IMR-90 (cell line): ENCODE data around the gene AP4S1. TPM values are rescaled to one million over a fixed set of nuclear protein-coding genes. Genes with fewer than 3 reads are reported as not detected.

Source experiments
- ATAC-seq: fragments of 200-7000 bp; cut with Tn5 transposase; 2 replicates; pipeline ENCODE4 v1.9.1; 2020; ENCODE audit warnings: low read depth, mild to moderate bottlenecking, moderate library complexity
- BruUV-seq: library from RNA; stranded (reverse); fragments of 400-500 nt; replicated peaks from 2 replicates; lab custom pipeline; 2021; lab: Mats Ljungman, UMichigan
- CTCF ChIA-PET: fragments of 300-600 bp; formaldehyde crosslinking; extraction: SDS; loops from one replicate; lab custom pipeline; 2021; ENCODE audit warnings: antibody characterized with exemption; lab: Yijun Ruan, JAX
- POLR2A ChIA-PET: fragments of 300-600 bp; sonication (Branson Sonifier 250); formaldehyde crosslinking; loops from one replicate; lab custom pipeline; 2022; ENCODE audit warnings: antibody characterized with exemption; ENCODE audit not compliant: unreplicated experiment; lab: Charles Lee
- DNase-seq: peaks from one replicate; pipeline ENCODE4 v3.0.0; 2013
- H2AFZ ChIP-seq: replicated peaks from 2 replicates; pipeline ENCODE3; 2013; ENCODE audit warnings: low read length, mild to moderate bottlenecking; ENCODE audit not compliant: poor library complexity
- H2AK5ac ChIP-seq: 2 replicates; pipeline ENCODE4 v1.6.1; 2013; ENCODE audit warnings: low read depth, low read length, inconsistent platforms
- H2AK9ac ChIP-seq: replicated peaks from 2 replicates; pipeline ENCODE3; 2013; ENCODE audit warnings: mild to moderate bottlenecking, low read depth, low read length, moderate library complexity; ENCODE audit not compliant: poor library complexity
- H2BK120ac ChIP-seq: 2 replicates; pipeline ENCODE4 v1.6.1; 2013; ENCODE audit warnings: low read depth, low read length, inconsistent platforms
- H2BK15ac ChIP-seq: 3 replicates; pipeline ENCODE4 v1.6.1; 2013; ENCODE audit warnings: low read depth, low read length, inconsistent platforms
- H2BK20ac ChIP-seq: 2 replicates; pipeline ENCODE4 v1.6.1; 2013; ENCODE audit warnings: low read depth, mild to moderate bottlenecking, inconsistent platforms, low read length, moderate library complexity
- H2BK5ac ChIP-seq: 2 replicates; pipeline ENCODE4 v1.6.1; 2013; ENCODE audit warnings: mild to moderate bottlenecking, low read depth, low read length, inconsistent platforms; ENCODE audit not compliant: poor library complexity, severe bottlenecking
- H3K14ac ChIP-seq: replicated peaks from 2 replicates; pipeline ENCODE4 v1.6.1; 2013; ENCODE audit warnings: low read depth, low read length, inconsistent platforms
- H3K18ac ChIP-seq: 2 replicates; pipeline ENCODE4 v1.6.1; 2013; ENCODE audit warnings: low read depth, low read length, control low read depth
- H3K23ac ChIP-seq: 2 replicates; pipeline ENCODE4 v1.6.1; 2013; ENCODE audit warnings: low read depth, low read length, inconsistent platforms
- H3K27ac ChIP-seq: 2 replicates; pipeline ENCODE4 v1.5.1; 2013; ENCODE audit warnings: mild to moderate bottlenecking, control low read depth, low read length; ENCODE audit not compliant: insufficient read depth
- H3K27me3 ChIP-seq: 2 replicates; pipeline ENCODE4 v1.6.1; 2013; ENCODE audit warnings: low read length; ENCODE audit not compliant: control insufficient read depth, insufficient read depth
- H3K36me3 ChIP-seq: 2 replicates; pipeline ENCODE4 v1.6.1; 2013; ENCODE audit warnings: low read length, mixed read lengths; ENCODE audit not compliant: control insufficient read depth, insufficient read depth
- H3K4ac ChIP-seq: 2 replicates; pipeline ENCODE4 v1.6.1; 2013; ENCODE audit warnings: low read depth, low read length, inconsistent platforms
- H3K4me1 ChIP-seq: 2 replicates; pipeline ENCODE4 v1.6.1; 2013; ENCODE audit warnings: low read length, mixed read lengths; ENCODE audit not compliant: control insufficient read depth, insufficient read depth
- H3K4me2 ChIP-seq: 2 replicates; pipeline ENCODE4 v1.6.1; 2013; ENCODE audit warnings: low read depth, mild to moderate bottlenecking, control low read depth, low read length, moderate library complexity
- H3K4me3 ChIP-seq: 2 replicates; pipeline ENCODE4 v1.5.1; 2013; ENCODE audit warnings: low read depth, mild to moderate bottlenecking, control low read depth, low read length, moderate library complexity; ENCODE audit not compliant: insufficient read depth
- H3K56ac ChIP-seq: 2 replicates; pipeline ENCODE4 v1.6.1; 2013; ENCODE audit warnings: low read length, inconsistent platforms; ENCODE audit not compliant: insufficient read depth; ENCODE audit errors: extremely low read depth
- H3K79me1 ChIP-seq, 2 experiments: 2 replicates each; pipeline ENCODE4 v1.6.1; 2013; ENCODE audit warnings: low read length in 2 of 2, inconsistent platforms in 1 of 2, low read depth in 1 of 2
- H3K9ac ChIP-seq: 2 replicates; pipeline ENCODE4 v1.6.1; 2013; ENCODE audit warnings: low read depth, low read length, control low read depth
- H3K9me1 ChIP-seq: 2 replicates; pipeline ENCODE4 v1.6.1; 2013; ENCODE audit warnings: low read length, inconsistent platforms; ENCODE audit not compliant: insufficient read depth
- H3K9me3 ChIP-seq: 2 replicates; pipeline ENCODE4 v1.6.1; 2013; ENCODE audit warnings: low read length; ENCODE audit not compliant: control insufficient read depth, insufficient read depth
- H4K20me1 ChIP-seq: 2 replicates; pipeline ENCODE4 v1.6.1; 2013; ENCODE audit warnings: low read length, inconsistent platforms; ENCODE audit not compliant: insufficient read depth
- H4K5ac ChIP-seq: 2 replicates; pipeline ENCODE4 v1.6.1; 2013; ENCODE audit warnings: mild to moderate bottlenecking, low read depth, low read length, control low read depth
- H4K8ac ChIP-seq, 2 experiments: 2 replicates each; pipeline ENCODE4 v1.6.1; 2013; ENCODE audit warnings: low read depth in 2 of 2, low read length in 2 of 2, control low read depth in 1 of 2, inconsistent platforms in 1 of 2
- H4K91ac ChIP-seq: 2 replicates; pipeline ENCODE4 v1.6.1; 2013; ENCODE audit warnings: low read depth, low read length, inconsistent platforms; ENCODE audit not compliant: insufficient read depth
- BHLHE40 ChIP-seq: fragments of 150-350 bp; IDR thresholded peaks from 2 replicates; pipeline ENCODE4 v1.6.1; 2016; ENCODE audit warnings: mild to moderate bottlenecking, low read depth, low read length
- CEBPB ChIP-seq: IDR thresholded peaks from 2 replicates; pipeline ENCODE4 v1.6.1; 2012; ENCODE audit warnings: low read depth, low read length, improper control_type of control experiment
- CHD1 ChIP-seq: IDR thresholded peaks from 2 replicates; pipeline ENCODE4 v1.6.1; 2012; ENCODE audit warnings: low read depth, low read length, improper control_type of control experiment
- FOS ChIP-seq: fragments of 150-350 bp; IDR thresholded peaks from 2 replicates; pipeline ENCODE4 v1.6.1; 2016; ENCODE audit warnings: low read depth, low read length
- MAFK ChIP-seq: IDR thresholded peaks from 2 replicates; pipeline ENCODE4 v1.6.1; 2012; ENCODE audit warnings: low read depth, low read length, improper control_type of control experiment
- MXI1 ChIP-seq: IDR thresholded peaks from 2 replicates; pipeline ENCODE4 v1.6.1; 2012; ENCODE audit warnings: low read depth, mild to moderate bottlenecking, low read length, moderate library complexity, borderline replicate concordance
- NFE2L2 ChIP-seq: fragments of 150-350 bp; IDR thresholded peaks from 2 replicates; pipeline ENCODE4 v1.6.1; 2016; ENCODE audit warnings: low read depth, mild to moderate bottlenecking, low read length
- RAD21 ChIP-seq: IDR thresholded peaks from 2 replicates; pipeline ENCODE4 v1.6.1; 2012; ENCODE audit warnings: low read length, improper control_type of control experiment
- RCOR1 ChIP-seq: IDR thresholded peaks from 2 replicates; pipeline ENCODE4 v1.6.1; 2012; ENCODE audit warnings: mild to moderate bottlenecking, low read length, improper control_type of control experiment; ENCODE audit not compliant: insufficient replicate concordance
- RFX5 ChIP-seq: IDR thresholded peaks from 2 replicates; pipeline ENCODE4 v1.8.0; 2012; ENCODE audit warnings: low read depth, mild to moderate bottlenecking, low read length, moderate library complexity
- WGBS, 2 experiments: methylation state at CpG; one replicate each; pipeline versions ENCODE4 v1.1.5 to v1.1.7; 2013; ENCODE audit warnings: missing lambda C conversion rate in 2 of 2; ENCODE audit not compliant: insufficient read length in 1 of 2; ENCODE audit errors: extremely low coverage in 2 of 2; 5-methylcytosine and 5-hydroxymethylcytosine counted together
- dilution Hi-C: fragments of 300-500 bp; cut with HindIII; formaldehyde crosslinking; loops from one replicate; pipeline ENCODE4 v1.14.3; 2018; ENCODE audit warnings: low sequenced_read_pairs; ENCODE audit not compliant: unreplicated experiment
- in situ Hi-C: fragments of 300-500 bp; cut with MboI; formaldehyde crosslinking; loops from 3 replicates; pipeline ENCODE4 v1.14.3; 2019; ENCODE audit warnings: low sequenced_read_pairs, inconsistent platforms, mixed read lengths
- intact Hi-C: fragments of 100-400 bp; cut with micrococcal nuclease; formaldehyde crosslinking; loops from 2 replicates; pipeline ENCODE4 v1.10.0; 2022
- polyA plus RNA-seq, 3 experiments: library from polyadenylated mRNA; depleted of rRNA; stranded (reverse); fragments of >200 nt; gene quantifications; 2 replicates each; pipeline ENCODE4 v1.2.3, GENCODE V29; 2012; ENCODE audit warnings: low replicate concordance in 1 of 3
- total RNA-seq: library from RNA; depleted of rRNA; stranded (reverse); fragments of >200 nt; gene quantifications from 2 replicates; pipeline ENCODE4 v1.2.3, GENCODE V29; 2012
- TF ChIP-seq, protein P1 (sequence below): fragments of 150-350 bp; IDR thresholded peaks from 2 replicates; pipeline ENCODE4 v1.6.1; 2017; ENCODE audit warnings: mild to moderate bottlenecking, antibody characterized with exemption, low read length, low read depth

Gene AP4S1
- total and polyA plus RNA-seq, 2 of the 4 experiments (the other 2 are of a cell fraction): 2.7 to 4.5 TPM

DNA sequence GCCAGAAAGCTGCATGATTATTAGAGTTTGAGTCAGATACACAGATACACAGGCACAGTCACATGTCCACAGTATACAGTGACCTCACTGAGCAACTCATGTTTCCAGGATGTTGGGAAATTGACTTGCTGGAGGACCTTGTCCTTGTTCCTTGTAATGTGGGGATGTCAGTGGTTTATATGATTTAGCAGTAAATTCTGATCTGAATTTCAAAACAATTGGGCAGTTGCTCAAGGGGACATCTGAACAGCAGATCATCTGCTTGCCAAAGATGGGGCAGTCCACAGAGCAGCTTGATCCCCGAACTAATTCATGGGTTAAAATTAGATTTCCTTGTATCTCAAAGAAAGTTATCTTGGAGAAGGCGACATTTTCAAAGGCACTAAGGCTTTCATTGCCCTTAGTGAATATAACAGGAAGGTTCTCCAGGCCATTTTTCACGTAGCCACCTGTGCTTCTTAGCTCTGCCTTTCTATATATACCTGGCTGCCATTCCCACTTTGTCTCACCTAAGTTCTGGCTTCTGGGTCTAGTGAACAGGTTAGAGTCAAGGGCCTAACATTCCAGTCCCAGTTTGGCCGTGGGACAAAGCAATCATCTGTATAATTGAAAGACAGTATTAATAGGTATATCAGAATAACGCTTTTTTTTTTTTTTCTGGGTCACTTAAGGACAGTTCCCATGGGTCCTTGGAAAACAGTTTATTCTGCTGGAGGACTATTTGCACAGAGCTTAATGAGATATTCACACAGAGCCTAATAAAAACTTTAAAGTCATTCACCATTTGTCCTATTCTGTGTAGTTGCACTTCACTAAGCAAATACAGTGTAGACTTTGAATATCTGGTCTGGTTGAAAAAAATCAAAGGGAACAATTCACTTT lies 65.7 kb downstream of the AP4S1 start:
- Histone ChIP-seq H3K18ac (peak overlapping the region; percentile 90), H2AK9ac (no peak overlapping the region), H3K27me3 (no peaks in the 10 kb centered on the region), H3K4me1 (peaks cover 20% of the 10 kb centered on the region), H4K20me1 (no peaks in the 10 kb centered on the region), H3K9ac (no peak overlapping the region), H4K91ac (peak overlapping the region; percentile 88), H3K23ac (peak overlapping the region; percentile 85; the same call in 1 of the 2 replicates), H2BK20ac (peak overlapping the region; percentile 92), H2BK15ac (peak overlapping the region; percentile 75; the same call in 2 of the 3 replicates), H3K79me1 (no peaks in the 10 kb centered on the region), H3K9me3 (no peaks in the 10 kb centered on the region), H2BK120ac (peak overlapping the region; percentile 77), H4K8ac (peak overlapping the region; percentile 30 to 58), H3K14ac (peak overlapping the region; percentile 69), H2BK5ac (peak overlapping the region; percentile 95), H3K36me3 (no peaks in the 10 kb centered on the region), H3K4me3 (no peak overlapping the region), H3K9me1 (peaks cover 13% of the 10 kb centered on the region), H3K27ac (peak overlapping the region; percentile 88; the same call in 1 of the 2 replicates), H4K5ac (peak overlapping the region; percentile 89), H2AK5ac (peak overlapping the region; percentile 89), H3K56ac (peak overlapping the region; percentile 13; the same call in 1 of the 2 replicates), H3K4me2 (peak overlapping the region; percentile 15; the same call in 1 of the 2 replicates), H3K4ac (peak overlapping the region; percentile 80), H2AFZ (peak overlapping the region; percentile 25)
- ChIA-PET CTCF (no interaction called here), POLR2A (interaction anchor here (0.6 to 1.5 kb wide), 4 partner anchors 60 to 315 kb away, joined by 3 to 5 read pairs (median 4); no protein-coding TSS in a partner anchor)
- in situ Hi-C loops (no loop called here), intact Hi-C loops (loop anchor here (2.0 kb wide), 1 partner anchor 64 kb away; the partner anchor contains the start of gene STRN3), dilution Hi-C loops (no loop called here)
- ATAC-seq (peak; percentile 93), DNase-seq (peak; percentile 97)
- no TSS peak for BruUV-seq
- TF ChIP-seq MAFK: no peak
- no peak for TF ChIP-seq RFX5
- no peak for TF ChIP-seq RCOR1
- peak; percentile 2; the same call in 1 of the 2 replicates for TF ChIP-seq RAD21
- peak; percentile 96 for TF ChIP-seq CEBPB
- TF ChIP-seq FOS: peak; percentile 51; the same call in 1 of the 2 replicates
- TF ChIP-seq, protein P1, sequence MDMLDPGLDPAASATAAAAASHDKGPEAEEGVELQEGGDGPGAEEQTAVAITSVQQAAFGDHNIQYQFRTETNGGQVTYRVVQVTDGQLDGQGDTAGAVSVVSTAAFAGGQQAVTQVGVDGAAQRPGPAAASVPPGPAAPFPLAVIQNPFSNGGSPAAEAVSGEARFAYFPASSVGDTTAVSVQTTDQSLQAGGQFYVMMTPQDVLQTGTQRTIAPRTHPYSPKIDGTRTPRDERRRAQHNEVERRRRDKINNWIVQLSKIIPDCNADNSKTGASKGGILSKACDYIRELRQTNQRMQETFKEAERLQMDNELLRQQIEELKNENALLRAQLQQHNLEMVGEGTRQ: peak; percentile 95
- TF ChIP-seq BHLHE40: peak; percentile 56; the same call in 1 of the 2 replicates
- peak; percentile 37; the same call in 1 of the 2 replicates for TF ChIP-seq MXI1
- no peak for TF ChIP-seq CHD1
- TF ChIP-seq NFE2L2: no peak; the same call in 1 of the 2 replicates
- 100% methylated on average over 1 of the region's 5 CpGs; no CpG with 5 or more reads in 1 of the 2 experiments for WGBS, 2 experiments
